CD14-positive monocyte (primary cell): Measurements from ENCODE around the gene SPEF2. TPM values are rescaled to one million over a fixed set of nuclear protein-coding genes. Genes with fewer than 3 reads are reported as not detected.
A peak's percentile ranks its signal among the peaks of the same experiment; 100 is the strongest.

Source experiments
- DNase-seq, 3 donors: peaks; one replicate each; pipeline ENCODE4 v3.0.0-alpha.2; 2011 to 2022
- H2AFZ ChIP-seq: 2 replicates; pipeline ENCODE4 v1.6.0; 2012; ENCODE audit warnings: mild to moderate bottlenecking, low read depth, low read length, inconsistent platforms; ENCODE audit not compliant: insufficient read depth, poor library complexity, severe bottlenecking
- H3K27ac ChIP-seq, 2 donors: 1 replicate in 1 of 2; 2 replicates in 1 of 2; pipeline ENCODE4 v1.5.1; 2012 to 2013; ENCODE audit warnings: low read length in 2 of 2, control low read depth in 1 of 2, inconsistent platforms in 1 of 2, low read depth in 1 of 2, mild to moderate bottlenecking in 1 of 2
- H3K27me3 ChIP-seq, 2 donors: one replicate each; pipeline versions ENCODE4 v1.6.0 to v1.6.1; 2011 to 2013; ENCODE audit warnings: low read length in 2 of 2; ENCODE audit not compliant: control insufficient read depth in 2 of 2, insufficient read depth in 2 of 2
- H3K36me3 ChIP-seq, 2 donors: replicated peaks in 1 of 2; 1 replicate in 1 of 2; 2 replicates in 1 of 2; pipeline versions ENCODE4 v1.5.1 to v1.6.1; 2012 to 2013; ENCODE audit warnings: low read length in 2 of 2, control low read depth in 1 of 2, inconsistent platforms in 1 of 2, mild to moderate bottlenecking in 1 of 2; ENCODE audit not compliant: insufficient read depth in 2 of 2, control insufficient read depth in 1 of 2
- H3K4me1 ChIP-seq, 2 donors: 1 replicate in 1 of 2; 2 replicates in 1 of 2; pipeline versions ENCODE4 v1.5.1 to v1.6.1; 2012 to 2013; ENCODE audit warnings: low read length in 2 of 2, control low read depth in 1 of 2, inconsistent platforms in 1 of 2, mild to moderate bottlenecking in 1 of 2, moderate library complexity in 1 of 2; ENCODE audit not compliant: insufficient read depth in 2 of 2, control insufficient read depth in 1 of 2
- H3K4me2 ChIP-seq: replicated peaks from 2 replicates; pipeline ENCODE3; 2012; ENCODE audit warnings: low read length, moderate library complexity, mild to moderate bottlenecking; ENCODE audit not compliant: poor library complexity, severe bottlenecking; ENCODE audit errors: extremely low read depth
- H3K4me3 ChIP-seq, 3 experiments: fragments of 200-600 bp in 1 of 3; sonication (generic) in 1 of 3; replicated peaks in 1 of 3; 1 replicate in 2 of 3; 2 replicates in 1 of 3; pipeline ENCODE4 v1.5.1; 2011 to 2013; ENCODE audit warnings: low read length in 3 of 3, mild to moderate bottlenecking in 3 of 3, control low read depth in 2 of 3, low read depth in 2 of 3, inconsistent platforms in 1 of 3, moderate library complexity in 1 of 3
- H3K79me2 ChIP-seq: 2 replicates; pipeline ENCODE4 v1.6.0; 2012; ENCODE audit warnings: mild to moderate bottlenecking, control low read depth, inconsistent platforms, low read length, moderate library complexity; ENCODE audit not compliant: insufficient read depth
- H3K9ac ChIP-seq: 2 replicates; pipeline ENCODE4 v1.6.0; 2017; ENCODE audit warnings: low read length, mild to moderate bottlenecking; ENCODE audit not compliant: insufficient read depth, poor library complexity, severe bottlenecking
- H3K9me3 ChIP-seq, 2 donors: replicated peaks in 1 of 2; 1 replicate in 1 of 2; 2 replicates in 1 of 2; pipeline versions ENCODE4 v1.5.1 to v1.6.1; 2012 to 2013; ENCODE audit warnings: low read length in 2 of 2, control low read depth in 1 of 2; ENCODE audit not compliant: control insufficient read depth in 1 of 2, insufficient read depth in 1 of 2
- H4K20me1 ChIP-seq: 2 replicates; pipeline ENCODE4 v1.6.0; 2012; ENCODE audit warnings: mild to moderate bottlenecking, low read length, control low read depth, moderate library complexity; ENCODE audit not compliant: insufficient read depth
- H3K27ac Mint-ChIP-seq, 7 donors: one replicate each; pipeline ENCODE4 v1.8.0; 2020; ENCODE audit warnings: mild to moderate bottlenecking in 7 of 7, mixed read lengths in 7 of 7, moderate library complexity in 6 of 7, inconsistent platforms in 2 of 7
- H3K27me3 Mint-ChIP-seq, 3 donors: one replicate each; pipeline ENCODE4 v1.8.0; 2021 to 2022; ENCODE audit warnings: low read depth in 3 of 3, mild to moderate bottlenecking in 3 of 3, mixed read lengths in 3 of 3, moderate library complexity in 3 of 3, inconsistent platforms in 1 of 3
- H3K36me3 Mint-ChIP-seq, 2 donors: one replicate each; pipeline ENCODE4 v1.8.0; 2020; ENCODE audit warnings: mixed read lengths in 2 of 2, inconsistent platforms in 1 of 2, mild to moderate bottlenecking in 1 of 2
- H3K4me1 Mint-ChIP-seq: one replicate; pipeline ENCODE4 v1.8.0; 2020; ENCODE audit warnings: mild to moderate bottlenecking, mixed read lengths
- H3K4me3 Mint-ChIP-seq, 2 donors: one replicate each; pipeline ENCODE4 v1.8.0; 2020; ENCODE audit warnings: mild to moderate bottlenecking in 2 of 2, mixed read lengths in 2 of 2, moderate library complexity in 1 of 2
- H3K9me3 Mint-ChIP-seq, 7 donors: one replicate each; pipeline ENCODE4 v1.8.0; 2020 to 2022; ENCODE audit warnings: mixed read lengths in 7 of 7, mild to moderate bottlenecking in 6 of 7, moderate library complexity in 6 of 7, inconsistent platforms in 2 of 7
- WGBS: methylation state at CpG from one replicate; pipeline ENCODE4 v1.1.5; 2013; ENCODE audit warnings: missing lambda C conversion rate; ENCODE audit not compliant: insufficient coverage; 5-methylcytosine and 5-hydroxymethylcytosine counted together
- intact Hi-C, 2 donors: fragments of 100-400 bp; cut with micrococcal nuclease; formaldehyde crosslinking; loops; one replicate each; pipeline versions ENCODE4 v1.15.0 to v1.15.1; 2023
- polyA plus RNA-seq, 3 donors: library from polyadenylated mRNA; depleted of rRNA in 1 of 3; unstranded in 2 of 3; stranded (reverse) in 1 of 3; fragments of 300-500 nt in 2 of 3; fragments of >200 nt in 1 of 3; fragmentation: Illumina TruSeq in 2 of 3; gene quantifications; 1 replicate in 2 of 3; 2 replicates in 1 of 3; pipeline ENCODE4 v1.2.3, GENCODE V29; 2012 to 2021
- TF ChIP-seq, protein P1 (sequence below): fragments of 200-600 bp; IDR thresholded peaks from one replicate; pipeline ENCODE4 v1.8.0; 2022; ENCODE audit warnings: antibody characterized with exemption, mild to moderate bottlenecking

Gene SPEF2
- polyA plus RNA-seq, 3 donors: 0.46 to 0.96 (median 0.48) TPM

DNA sequence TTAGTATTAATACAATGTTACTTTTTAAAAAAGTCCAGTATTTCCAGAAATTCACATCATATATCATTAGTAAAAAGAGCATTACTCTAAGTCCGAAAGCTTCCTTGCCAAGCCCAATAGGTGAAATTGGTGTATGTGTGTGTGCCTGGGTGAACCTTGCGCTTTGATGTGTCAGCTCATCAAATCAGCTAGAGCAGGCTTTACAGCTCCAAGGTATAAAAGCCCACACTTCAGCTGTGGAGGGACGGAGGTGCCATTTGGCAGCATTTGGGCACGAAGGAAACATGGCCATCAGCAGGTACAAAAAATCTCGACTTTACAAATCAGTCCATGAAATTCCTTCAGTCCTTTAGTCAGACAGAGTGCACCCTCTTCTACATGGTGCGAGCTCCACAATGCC is 162.6 kb downstream of the SPEF2 start:
- no peak for DNase-seq
- H3K27me3 ChIP-seq: no peaks in the 10 kb centered on the region
- H4K20me1 ChIP-seq: no peaks in the 10 kb centered on the region
- no peaks in the 10 kb centered on the region for H3K36me3 ChIP-seq
- no peaks in the 10 kb centered on the region for H3K9me3 ChIP-seq
- Mint-ChIP-seq H3K36me3 (no peaks in the 10 kb centered on the region), H3K27me3 (peaks cover 0 to 2% (median 2%) of the 10 kb centered on the region in 3 donors), H3K27ac (no peak overlapping the region), H3K4me3 (no peak overlapping the region), H3K4me1 (peaks cover 6% of the 10 kb centered on the region), H3K9me3 (peaks cover 0 to 4% (median 0%) of the 10 kb centered on the region in 7 donors)
- no peak overlapping the region for H3K9ac ChIP-seq
- H3K4me3 ChIP-seq: no peak overlapping the region
- WGBS: 89% methylated on average over 5 of the region's 6 CpGs
- H3K4me2 ChIP-seq: no peak overlapping the region
- no peaks in the 10 kb centered on the region for H3K4me1 ChIP-seq
- intact Hi-C loops: loop anchor here in 1 of 2 donors (5.0 kb wide), 1 partner anchor 147 kb away; no protein-coding TSS in a partner anchor
- H2AFZ ChIP-seq: no peak overlapping the region
- TF ChIP-seq, protein P1, sequence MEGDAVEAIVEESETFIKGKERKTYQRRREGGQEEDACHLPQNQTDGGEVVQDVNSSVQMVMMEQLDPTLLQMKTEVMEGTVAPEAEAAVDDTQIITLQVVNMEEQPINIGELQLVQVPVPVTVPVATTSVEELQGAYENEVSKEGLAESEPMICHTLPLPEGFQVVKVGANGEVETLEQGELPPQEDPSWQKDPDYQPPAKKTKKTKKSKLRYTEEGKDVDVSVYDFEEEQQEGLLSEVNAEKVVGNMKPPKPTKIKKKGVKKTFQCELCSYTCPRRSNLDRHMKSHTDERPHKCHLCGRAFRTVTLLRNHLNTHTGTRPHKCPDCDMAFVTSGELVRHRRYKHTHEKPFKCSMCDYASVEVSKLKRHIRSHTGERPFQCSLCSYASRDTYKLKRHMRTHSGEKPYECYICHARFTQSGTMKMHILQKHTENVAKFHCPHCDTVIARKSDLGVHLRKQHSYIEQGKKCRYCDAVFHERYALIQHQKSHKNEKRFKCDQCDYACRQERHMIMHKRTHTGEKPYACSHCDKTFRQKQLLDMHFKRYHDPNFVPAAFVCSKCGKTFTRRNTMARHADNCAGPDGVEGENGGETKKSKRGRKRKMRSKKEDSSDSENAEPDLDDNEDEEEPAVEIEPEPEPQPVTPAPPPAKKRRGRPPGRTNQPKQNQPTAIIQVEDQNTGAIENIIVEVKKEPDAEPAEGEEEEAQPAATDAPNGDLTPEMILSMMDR: no peak
- H3K79me2 ChIP-seq: no peaks in the 10 kb centered on the region
- no peak overlapping the region for H3K27ac ChIP-seq

DNA sequence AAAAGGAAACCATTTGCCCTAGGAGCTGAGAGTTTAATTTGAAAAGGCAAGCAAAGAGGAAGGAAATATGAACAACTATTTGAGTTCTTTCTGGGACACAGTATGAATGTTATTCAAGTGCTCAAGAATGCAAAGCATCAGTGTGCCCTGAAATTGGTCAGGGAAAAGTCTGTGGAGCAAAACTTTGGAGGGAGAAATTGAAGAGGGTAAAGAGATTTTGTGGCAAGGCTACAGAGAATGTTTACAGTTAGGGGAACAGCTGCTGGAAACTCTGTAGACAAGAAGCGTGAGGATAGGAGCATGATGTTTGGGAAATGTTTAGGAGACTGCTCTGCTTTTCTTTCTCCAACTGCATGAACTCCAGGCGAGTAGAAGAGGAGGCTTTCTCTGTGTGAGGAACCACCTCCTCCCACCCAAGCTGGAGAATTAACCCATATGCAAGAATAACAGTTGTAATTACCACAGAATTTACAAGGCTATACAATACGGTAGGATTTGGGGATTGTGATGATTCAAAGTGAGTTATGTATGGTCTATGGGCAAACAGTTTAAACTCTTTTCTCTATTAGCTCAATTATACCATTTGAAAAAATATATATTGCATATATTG is 163.6 kb downstream of the SPEF2 start:
- Mint-ChIP-seq H3K27ac (peak overlapping the region in 1 of 7 donors; percentile 47), H3K9me3 (peaks cover 0 to 4% (median 0%) of the 10 kb centered on the region in 7 donors), H3K4me3 (no peak overlapping the region), H3K27me3 (peaks cover 0 to 2% (median 2%) of the 10 kb centered on the region in 3 donors), H3K36me3 (no peaks in the 10 kb centered on the region), H3K4me1 (peaks cover 11% of the 10 kb centered on the region)
- H3K4me2 ChIP-seq: no peak overlapping the region
- no peaks in the 10 kb centered on the region for H3K36me3 ChIP-seq
- H3K9ac ChIP-seq: no peak overlapping the region
- no peak for DNase-seq
- intact Hi-C loops: loop anchor here in 1 of 2 donors (5.0 kb wide), 1 partner anchor 146 kb away; no protein-coding TSS in a partner anchor
- no peaks in the 10 kb centered on the region for H3K4me1 ChIP-seq
- no peak overlapping the region for H2AFZ ChIP-seq
- H3K4me3 ChIP-seq: no peak overlapping the region
- H4K20me1 ChIP-seq: no peaks in the 10 kb centered on the region
- no peaks in the 10 kb centered on the region for H3K27me3 ChIP-seq
- H3K79me2 ChIP-seq: no peaks in the 10 kb centered on the region
- H3K9me3 ChIP-seq: no peaks in the 10 kb centered on the region
- TF ChIP-seq, protein P1: no peak
- H3K27ac ChIP-seq: no peak overlapping the region
- WGBS: 100% methylated on average over 1 of the region's 3 CpGs
